H1 (cell line): ENCODE measurements around the gene GNA12. TPM values are rescaled to one million over a fixed set of nuclear protein-coding genes. Genes with fewer than 3 reads are reported as not detected.

Experiments
- CTCF ChIA-PET: fragments of 300-600 bp; sonication (Branson Sonifier 250); formaldehyde crosslinking; loops from one replicate; lab custom pipeline; 2021; ENCODE audit not compliant: partially characterized antibody; lab: Charles Lee
- POLR2A ChIA-PET: fragments of 300-600 bp; sonication (Branson Sonifier 250); formaldehyde crosslinking; loops from one replicate; lab custom pipeline; 2021; ENCODE audit warnings: inconsistent platforms; ENCODE audit not compliant: partially characterized antibody; lab: Charles Lee
- DNase-seq, 2 experiments: peaks; one replicate each; pipeline versions ENCODE4 v3.0.0 to v3.0.0-alpha.2; 2010 to 2022; ENCODE audit warnings: low spot score in 2 of 2, low read depth in 1 of 2, mixed read lengths in 1 of 2
- FAIRE-seq: peaks from 2 replicates; lab custom pipeline; 2011; peaks lifted over from hg19 to GRCh38; lab: Jason Lieb, UNC
- H2AFZ ChIP-seq: 2 replicates; pipeline ENCODE4 v1.8.1; 2012; ENCODE audit warnings: low read length, inconsistent platforms
- H2AK5ac ChIP-seq: 2 replicates; pipeline ENCODE4 v1.6.1; 2013; ENCODE audit warnings: low read depth, low read length
- H2BK120ac ChIP-seq: replicated peaks from 2 replicates; pipeline ENCODE3; 2013; ENCODE audit warnings: low read depth, low read length, inconsistent platforms
- H2BK12ac ChIP-seq: 2 replicates; pipeline ENCODE4 v1.6.1; 2013; ENCODE audit warnings: low read depth, low read length
- H2BK15ac ChIP-seq: 2 replicates; pipeline ENCODE4 v1.6.1; 2013; ENCODE audit warnings: low read length
- H2BK20ac ChIP-seq: 2 replicates; pipeline ENCODE4 v1.6.1; 2013; ENCODE audit warnings: low read length
- H2BK5ac ChIP-seq: 2 replicates; pipeline ENCODE4 v1.6.1; 2013; ENCODE audit warnings: low read depth, low read length
- H3K14ac ChIP-seq: 2 replicates; pipeline ENCODE4 v1.6.1; 2013; ENCODE audit warnings: inconsistent platforms; ENCODE audit not compliant: insufficient read length
- H3K18ac ChIP-seq: 2 replicates; pipeline ENCODE4 v1.6.1; 2013; ENCODE audit warnings: low read length; ENCODE audit errors: extremely low read depth
- H3K23ac ChIP-seq: 2 replicates; pipeline ENCODE4 v1.6.1; 2013; ENCODE audit warnings: inconsistent platforms; ENCODE audit not compliant: insufficient read length
- H3K23me2 ChIP-seq: 2 replicates; pipeline ENCODE4 v1.6.1; 2013; ENCODE audit warnings: low read depth, low read length
- H3K27ac ChIP-seq: 2 replicates; pipeline ENCODE4 v1.6.1; 2011; ENCODE audit warnings: low read depth, low read length, inconsistent platforms
- H3K27me3 ChIP-seq, 4 experiments: replicated peaks in 1 of 4; 1 replicate in 1 of 4; 2 replicates in 3 of 4; pipeline versions ENCODE4 v1.6.1 to v1.8.1; 2011 to 2013; ENCODE audit warnings: low read length in 3 of 4, mild to moderate bottlenecking in 3 of 4, inconsistent platforms in 2 of 4, mixed read lengths in 2 of 4, moderate library complexity in 1 of 4; ENCODE audit not compliant: control insufficient read depth in 3 of 4, insufficient read depth in 3 of 4; ENCODE audit errors: extremely low read depth in 1 of 4
- H3K36me3 ChIP-seq, 4 experiments: 2 replicates each; pipeline versions ENCODE4 v1.6.1 to v1.8.1; 2011 to 2013; ENCODE audit warnings: mild to moderate bottlenecking in 4 of 4, low read length in 3 of 4, moderate library complexity in 2 of 4, control low read depth in 1 of 4, inconsistent platforms in 1 of 4; ENCODE audit not compliant: insufficient read depth in 4 of 4, control insufficient read depth in 2 of 4
- H3K4ac ChIP-seq: replicated peaks from 2 replicates; pipeline ENCODE3; 2013; ENCODE audit warnings: low read length, low read depth, mixed read lengths, inconsistent platforms; ENCODE audit not compliant: insufficient read length
- H3K4me1 ChIP-seq, 4 experiments: replicated peaks in 1 of 4; 1 replicate in 1 of 4; 2 replicates in 3 of 4; pipeline versions ENCODE4 v1.6.1 to v1.8.1; 2011 to 2013; ENCODE audit warnings: low read length in 3 of 4, inconsistent platforms in 2 of 4, mixed read lengths in 1 of 4; ENCODE audit not compliant: insufficient read depth in 4 of 4, control insufficient read depth in 3 of 4
- H3K4me2 ChIP-seq, 2 experiments: 2 replicates each; pipeline versions ENCODE4 v1.6.1 to v1.8.1; 2011 to 2013; ENCODE audit warnings: low read depth in 2 of 2, low read length in 2 of 2, control low read depth in 1 of 2, inconsistent platforms in 1 of 2, mild to moderate bottlenecking in 1 of 2; ENCODE audit not compliant: insufficient read depth in 1 of 2
- H3K4me3 ChIP-seq, 4 experiments: fragments of 200-600, 300-600 bp in 1 of 4; sonication (generic), shearing (Covaris generic), sonication (Bioruptor Twin) in 1 of 4; 2 replicates each; pipeline versions ENCODE4 v1.5.1 to v1.8.1; 2011 to 2016; ENCODE audit warnings: low read length in 4 of 4, low read depth in 3 of 4, control low read depth in 2 of 4, inconsistent platforms in 2 of 4, mild to moderate bottlenecking in 2 of 4, mixed read lengths in 1 of 4, moderate library complexity in 1 of 4; ENCODE audit not compliant: insufficient read depth in 2 of 4; ENCODE audit errors: extremely low read depth in 1 of 4
- H3K56ac ChIP-seq: replicated peaks from 2 replicates; pipeline ENCODE3; 2013; ENCODE audit warnings: low read depth, mild to moderate bottlenecking, mixed read lengths, low read length, inconsistent platforms; ENCODE audit not compliant: insufficient read length
- H3K79me1 ChIP-seq: 2 replicates; pipeline ENCODE4 v1.6.1; 2013; ENCODE audit warnings: low read depth, low read length, control low read depth
- H3K79me2 ChIP-seq, 2 experiments: 2 replicates each; pipeline versions ENCODE4 v1.6.1 to v1.8.1; 2012 to 2013; ENCODE audit warnings: low read length in 2 of 2, mild to moderate bottlenecking in 2 of 2, inconsistent platforms in 1 of 2; ENCODE audit not compliant: insufficient read depth in 2 of 2, control insufficient read depth in 1 of 2
- H3K9ac ChIP-seq, 4 experiments: replicated peaks in 1 of 4; 1 replicate in 1 of 4; 2 replicates in 3 of 4; pipeline versions ENCODE4 v1.6.1 to v1.8.1; 2011 to 2013; ENCODE audit warnings: low read depth in 3 of 4, low read length in 3 of 4, control low read depth in 2 of 4, mild to moderate bottlenecking in 2 of 4, moderate library complexity in 2 of 4, inconsistent platforms in 1 of 4; ENCODE audit errors: extremely low read depth in 1 of 4
- H3K9me3 ChIP-seq, 2 experiments: 2 replicates each; pipeline versions ENCODE4 v1.6.1 to v1.8.1; 2012 to 2013; ENCODE audit warnings: mild to moderate bottlenecking in 2 of 2, moderate library complexity in 2 of 2, control low read depth in 1 of 2, inconsistent platforms in 1 of 2, low read depth in 1 of 2, low read length in 1 of 2, mixed read lengths in 1 of 2; ENCODE audit not compliant: insufficient read depth in 2 of 2
- H4K20me1 ChIP-seq, 2 experiments: replicated peaks in 1 of 2; 2 replicates each; pipeline versions ENCODE3 to v1.8.1; 2011 to 2013; ENCODE audit warnings: inconsistent platforms in 2 of 2, low read length in 2 of 2, mild to moderate bottlenecking in 1 of 2; ENCODE audit not compliant: insufficient read depth in 2 of 2, control insufficient read depth in 1 of 2
- H4K5ac ChIP-seq: 2 replicates; pipeline ENCODE4 v1.6.1; 2013; ENCODE audit warnings: low read length, low read depth, mixed read lengths, inconsistent platforms; ENCODE audit not compliant: insufficient read length
- H4K8ac ChIP-seq: 2 replicates; pipeline ENCODE4 v1.8.0; 2013; ENCODE audit warnings: mild to moderate bottlenecking, moderate library complexity, low read length, inconsistent platforms; ENCODE audit not compliant: insufficient read depth; ENCODE audit errors: extremely low read depth
- H4K91ac ChIP-seq: replicated peaks from 2 replicates; pipeline ENCODE3; 2013; ENCODE audit warnings: low read length, mixed read lengths, inconsistent platforms; ENCODE audit not compliant: insufficient read length
- EGR1 ChIP-seq: IDR thresholded peaks from 2 replicates; pipeline ENCODE4 v1.6.1; 2011; ENCODE audit warnings: low read depth, low read length, borderline replicate concordance
- HDAC2 ChIP-seq, 2 experiments: fragments of 300-600 bp in 1 of 2; sonication (generic) in 1 of 2; IDR thresholded peaks; 2 replicates each; pipeline ENCODE4 v1.6.1; 2011 to 2012; ENCODE audit warnings: low read depth in 2 of 2, low read length in 2 of 2, mild to moderate bottlenecking in 2 of 2, moderate library complexity in 2 of 2, borderline replicate concordance in 1 of 2, inconsistent platforms in 1 of 2
- POLR2A ChIP-seq, 2 experiments: IDR thresholded peaks; 1 replicate in 1 of 2; 2 replicates in 1 of 2; pipeline ENCODE4 v1.6.1; 2011; ENCODE audit warnings: low read depth in 2 of 2, low read length in 2 of 2, mild to moderate bottlenecking in 2 of 2; ENCODE audit errors: control extremely low read depth in 1 of 2
- POLR2AphosphoS5 ChIP-seq: IDR thresholded peaks from 2 replicates; pipeline ENCODE4 v1.6.1; 2011; ENCODE audit warnings: low read depth, low read length
- RXRA ChIP-seq: IDR thresholded peaks from 2 replicates; pipeline ENCODE4 v1.6.1; 2011; ENCODE audit warnings: low read depth, mild to moderate bottlenecking, low read length, moderate library complexity; ENCODE audit not compliant: insufficient read depth
- SIN3A ChIP-seq, 2 experiments: IDR thresholded peaks in 1 of 2; conservative IDR thresholded peaks in 1 of 2; 2 replicates each; pipeline ENCODE4 v1.6.1; 2011 to 2012; ENCODE audit warnings: low read length in 2 of 2, improper control_type of control experiment in 1 of 2, low read depth in 1 of 2, mild to moderate bottlenecking in 1 of 2
- SP4 ChIP-seq: IDR thresholded peaks from 2 replicates; pipeline ENCODE4 v1.6.1; 2012; ENCODE audit warnings: low read length, inconsistent platforms
- TAF7 ChIP-seq: optimal IDR thresholded peaks from 2 replicates; pipeline ENCODE3; 2011; ENCODE audit warnings: low read depth, mild to moderate bottlenecking, inconsistent platforms, low read length, moderate library complexity, borderline replicate concordance
- YY1 ChIP-seq: IDR thresholded peaks from 2 replicates; pipeline ENCODE4 v1.6.1; 2011; ENCODE audit warnings: low read depth, mild to moderate bottlenecking, low read length
- ZNF274 ChIP-seq: IDR thresholded peaks from 2 replicates; pipeline ENCODE4 v1.7.0; 2012; ENCODE audit warnings: low read length, borderline replicate concordance; ENCODE audit errors: extremely low read depth
- WGBS, 2 experiments: shearing (Covaris generic) in 1 of 2; methylation state at CpG; one replicate each; pipeline versions ENCODE4 v1.1.6 to v1.1.7; 2013 to 2015; ENCODE audit warnings: low lambda C conversion rate in 2 of 2, mixed read lengths in 2 of 2, inconsistent platforms in 1 of 2, low coverage in 1 of 2, missing lambda C conversion rate in 1 of 2; ENCODE audit not compliant: insufficient replicate concordance in 2 of 2, insufficient coverage in 1 of 2, insufficient read length in 1 of 2; ENCODE audit errors: extremely low coverage in 1 of 2, missing lambda C conversion rate in 1 of 2; 5-methylcytosine and 5-hydroxymethylcytosine counted together
- polyA plus RNA-seq, 7 experiments: library from polyadenylated mRNA; depleted of rRNA in 3 of 7; stranded (reverse) in 5 of 7; unstranded in 2 of 7; fragments of >200 nt in 5 of 7; fragments of 200-250 nt in 2 of 7; gene quantifications; 1 replicate in 5 of 7; 2 replicates in 1 of 7; 4 replicates in 1 of 7; pipeline versions ENCODE4 v1.2.1 to v1.2.3, GENCODE V29; 2011 to 2013; ENCODE audit warnings: missing spikeins in 2 of 7, mixed read lengths in 2 of 7
- total RNA-seq: library from RNA; stranded (reverse); fragmentation: NEBNext Ultra II Directional; extraction: Animal tissue kit (Norgen Biotek cat#: 25700); gene quantifications from 2 replicates; pipeline ENCODE4 v1.2.1, GENCODE V29; 2021

GNA12 gene
- total and polyA plus RNA-seq, 2 of the 8 experiments (the other 6 are each of a cell fraction or from before 2014, with no cell fraction given) = 96.5 to 109 TPM

- Histone ChIP-seq H3K9ac (peak overlapping the region in 3 of 4 experiments; percentile 42 to 89 (median 72); a peak in 6 of 7 replicates), H3K23me2 (no peaks in the 10 kb centered on the region), H3K79me1 (no peaks in the 10 kb centered on the region; the same call in 1 of the 2 replicates), H3K9me3 (no peaks in the 10 kb centered on the region), H4K20me1 (no peaks in the 10 kb centered on the region), H2AFZ (peak overlapping the region; percentile 9; the same call in 1 of the 2 replicates), H4K5ac (peak overlapping the region; percentile 82), H3K56ac (no peak overlapping the region), H2AK5ac (peak overlapping the region; percentile 34), H3K27me3 (no peaks in the 10 kb centered on the region), H3K4me1 (peaks cover 0 to 19% (median 8%) of the 10 kb centered on the region in 4 experiments; a peak in 6 of 7 replicates), H3K4me3 (no peak overlapping the region), H3K18ac (peak overlapping the region; percentile 80), H3K27ac (peak overlapping the region; percentile 94), H2BK15ac (peak overlapping the region; percentile 74; the same call in 1 of the 2 replicates), H4K91ac (peak overlapping the region; percentile 46), H3K14ac (no peak overlapping the region), H2BK20ac (peak overlapping the region; percentile 24; the same call in 1 of the 2 replicates), H2BK12ac (peak overlapping the region; percentile 99; the same call in 1 of the 2 replicates), H2BK5ac (peak overlapping the region; percentile 99), H2BK120ac (peak overlapping the region; percentile 73), H4K8ac (no peak overlapping the region), H3K36me3 (no peaks in the 10 kb centered on the region), H3K4me2 (no peak overlapping the region), H3K4ac (no peak overlapping the region), H3K23ac (no peak overlapping the region), H3K79me2 (no peaks in the 10 kb centered on the region)
- POLR2A ChIA-PET = interaction anchor here (0.6 to 2.8 kb wide), 20 partner anchors 9 to 1406 kb away, joined by 3 to 18 read pairs (median 3); no protein-coding TSS in a partner anchor
- DNase-seq = peak in 1 of 2 experiments; percentile 74
- WGBS, 2 experiments = 68% methylated on average over 7 of the region's 7 CpGs; no CpG with 5 or more reads in 1 of the 2 experiments
- CTCF ChIA-PET = interaction anchor here (0.6 kb wide), 1 partner anchor 270 kb away, joined by 3 read pairs; no protein-coding TSS in a partner anchor
- peak; percentile 83 for FAIRE-seq
- TF ChIP-seq POLR2A (IDR thresholded peaks at IDR 0.05; ENCODE audit: control extremely low read depth in 1 of 2, low read depth in 2 of 2, low read length in 2 of 2) = peak; percentile 96 to 99
- peak; percentile 45; the same call in 1 of the 2 replicates for TF ChIP-seq EGR1
- TF ChIP-seq TAF7 = peak; percentile 100
- TF ChIP-seq SIN3A (conservative IDR thresholded peaks at IDR 0.05 in 1 of 2, IDR thresholded peaks at IDR 0.05 in 1 of 2; ENCODE audit: low read depth in 1 of 2, low read length in 2 of 2) = 0 out of 4 replicates have a peak, but pooled peaks of 1 of the 2 experiments have one; percentile 46
- TF ChIP-seq YY1 = peak; percentile 43; the same call in 1 of the 2 replicates
- TF ChIP-seq SP4 = peak; percentile 83; the same call in 1 of the 2 replicates
- TF ChIP-seq RXRA = no peak
- TF ChIP-seq HDAC2 (IDR thresholded peaks at IDR 0.05; ENCODE audit: borderline replicate concordance in 1 of 2, low read depth in 2 of 2, low read length in 2 of 2) = 0 out of 4 replicates have a peak, but pooled peaks of 1 of the 2 experiments have one; percentile 67
- TF ChIP-seq ZNF274 = no peak
- TF ChIP-seq POLR2AphosphoS5 = peak; percentile 95
These were observed 29.8 kb upstream of the GNA12 start for GRCh38 chr7:2873686-2874551.
